ENCODE measurements around the gene MEGF6.

- TF ChIP-seq TSHZ2 (CRISPR knock-in tag; IDR thresholded peaks at IDR 0.05) (no peak), RARB (CRISPR knock-in tag; IDR thresholded peaks at IDR 0.05) (no peak), ZNF565 (CRISPR knock-in tag; conservative IDR thresholded peaks at IDR 0.05; ENCODE audit: low read depth) (no peak), OSR1 (CRISPR knock-in tag; IDR thresholded peaks at IDR 0.05) (no peak), ZC3H10 (CRISPR knock-in tag; IDR thresholded peaks at IDR 0.05) (no peak), PATZ1 (CRISPR knock-in tag; IDR thresholded peaks at IDR 0.05; ENCODE audit: borderline replicate concordance) (no peak), CSRNP3 (CRISPR knock-in tag; IDR thresholded peaks at IDR 0.05) (no peak), ARNTL (CRISPR knock-in tag; IDR thresholded peaks at IDR 0.05; ENCODE audit: borderline replicate concordance, low read depth) (no peak), POU6F1 (CRISPR knock-in tag; IDR thresholded peaks at IDR 0.05; ENCODE audit: borderline replicate concordance, low read depth) (no peak), ZFP30 (CRISPR knock-in tag; IDR thresholded peaks at IDR 0.05) (no peak)
Measured at GRCh38 chr1:3611170-3612019, at the start of gene MEGF6.

Measured in SK-N-SH treated with all-trans-retinoic acid at 6 μM for 48 hours (cell line).